ENCODE results near the gene GRIN3B. TPM values are rescaled to one million over a fixed set of nuclear protein-coding genes. Genes with fewer than 3 reads are reported as not detected.

GRIN3B gene
- total and polyA plus RNA-seq, 9 of the 15 experiments (the other 6 are each of a cell fraction or from before 2014, with no cell fraction given) = 0.06 to 0.95 (median 0.19) TPM; not detected in 6

DNA sequence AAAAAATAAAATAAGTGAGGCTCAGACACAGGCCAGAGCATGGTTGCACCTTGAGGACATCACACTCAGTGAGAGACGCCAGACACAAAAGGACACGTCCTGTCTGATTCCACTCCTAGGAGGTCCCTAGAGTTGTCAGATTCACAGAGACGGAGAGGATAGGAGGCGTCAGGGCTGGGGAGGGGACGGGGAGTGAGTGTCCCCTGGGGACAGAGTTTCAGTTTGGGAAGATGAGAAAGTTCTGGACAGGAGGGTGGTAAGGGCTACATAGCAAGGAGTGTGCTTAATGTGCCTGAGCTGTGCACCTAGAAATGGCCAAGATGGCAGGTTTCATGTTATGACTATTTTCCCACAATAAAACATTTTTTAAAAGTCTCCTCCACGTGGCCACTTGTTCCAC lies 2.2 kb upstream of the GRIN3B start (continued):
- TF ChIP-seq, protein P1, sequence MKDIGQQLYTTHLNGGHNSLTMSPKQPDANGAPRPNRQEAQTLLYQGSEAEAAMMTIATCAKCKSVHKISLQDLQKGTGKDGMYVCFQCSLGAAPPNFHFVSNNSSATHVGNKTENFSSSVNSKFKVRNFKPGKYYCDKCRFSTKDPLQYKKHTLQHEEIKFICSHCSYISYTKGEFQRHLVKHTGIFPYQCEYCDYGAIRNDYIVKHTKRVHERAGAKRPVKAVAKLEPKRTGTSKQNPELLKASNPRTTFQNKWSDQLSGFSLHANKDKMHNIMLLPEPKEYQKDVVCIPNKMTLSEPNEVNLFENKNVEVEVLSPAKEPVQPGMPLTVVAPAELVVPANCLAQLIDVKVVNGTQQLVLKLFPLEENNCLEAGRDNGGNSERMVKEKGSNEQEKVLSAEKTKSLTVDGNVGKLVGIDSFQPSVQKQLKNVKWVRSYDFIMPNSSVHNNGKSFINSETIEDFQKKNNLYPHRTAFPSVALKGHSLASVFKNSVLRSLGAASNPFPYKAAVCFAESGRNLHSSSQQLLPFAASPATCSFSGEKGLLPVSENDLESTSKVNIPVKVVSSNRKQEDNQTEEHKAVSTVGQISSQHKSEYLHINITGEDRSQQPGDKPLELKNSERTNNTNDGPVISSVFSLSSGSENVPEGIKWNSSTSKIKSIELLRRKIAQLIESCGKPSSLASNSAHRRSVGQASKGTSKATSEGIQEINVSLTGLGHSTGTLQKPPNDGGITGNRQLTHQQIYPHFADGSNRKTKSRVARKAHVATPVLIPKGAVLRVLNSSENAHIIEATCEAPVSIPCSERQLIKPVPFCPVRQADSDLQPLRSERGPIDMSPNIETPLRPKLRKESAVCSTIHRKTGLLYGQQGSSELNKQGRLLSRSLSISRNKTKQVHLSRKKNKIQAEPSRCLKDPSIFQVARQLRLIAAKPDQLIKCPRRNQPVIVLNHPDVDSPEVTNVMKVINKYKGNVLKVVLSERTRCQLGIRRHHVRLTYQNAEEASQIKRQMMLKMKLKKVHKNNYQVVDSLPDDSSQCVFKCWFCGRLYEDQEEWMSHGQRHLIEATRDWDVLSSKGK (CRISPR knock-in tag; IDR thresholded peaks at IDR 0.05) = no peak
- TF ChIP-seq, protein P2, sequence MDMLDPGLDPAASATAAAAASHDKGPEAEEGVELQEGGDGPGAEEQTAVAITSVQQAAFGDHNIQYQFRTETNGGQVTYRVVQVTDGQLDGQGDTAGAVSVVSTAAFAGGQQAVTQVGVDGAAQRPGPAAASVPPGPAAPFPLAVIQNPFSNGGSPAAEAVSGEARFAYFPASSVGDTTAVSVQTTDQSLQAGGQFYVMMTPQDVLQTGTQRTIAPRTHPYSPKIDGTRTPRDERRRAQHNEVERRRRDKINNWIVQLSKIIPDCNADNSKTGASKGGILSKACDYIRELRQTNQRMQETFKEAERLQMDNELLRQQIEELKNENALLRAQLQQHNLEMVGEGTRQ (CRISPR knock-in tag; IDR thresholded peaks at IDR 0.05) = no peak

GRCh38 chr19:999379-999719 lies 870 bp upstream of the GRIN3B start:
- POLR2A ChIA-PET = no interaction called here

More at GRCh38 chr19:999379-999719, 870 bp upstream of the GRIN3B start:
- BruUV-seq (replicated peaks) = no TSS peak
- intact Hi-C loops (cut with micrococcal nuclease) = no loop called here
- Histone ChIP-seq H4K20me1 (replicated peaks; ENCODE audit: control insufficient read depth, insufficient read depth, low read length) (no peaks in the 10 kb centered on the region; the same call in 1 of the 2 replicates), H3K9me3 (replicated peaks; ENCODE audit: control insufficient read depth, insufficient read depth, low read depth, low read length) (no peaks in the 10 kb centered on the region), H3K9ac (ENCODE audit: insufficient read depth in 1 of 2, low read depth in 2 of 2, low read length in 2 of 2) (no peak overlapping the region), H3K4me2 (ENCODE audit: insufficient read depth, low read length) (no peak overlapping the region), H3K27me3 (ENCODE audit: control insufficient read depth in 2 of 2, insufficient read depth in 2 of 2, low read length in 2 of 2) (no peaks in the 10 kb centered on the region), H3K4me1 (replicated peaks in 1 of 2; ENCODE audit: control insufficient read depth in 2 of 2, insufficient read depth in 2 of 2, low read length in 2 of 2) (peaks cover 9 to 70% of the 10 kb centered on the region in 2 experiments), H3K27ac (ENCODE audit: extremely low read depth, low read depth, low read length) (no peak overlapping the region), H3K9me1 (ENCODE audit: control insufficient read depth, insufficient read depth, low read length) (peaks cover 3% of the 10 kb centered on the region), H3K4me3 (no peak overlapping the region), H2AFZ (ENCODE audit: low read depth, low read length) (no peak overlapping the region), H3K36me3 (ENCODE audit: control insufficient read depth, insufficient read depth, low read length) (peaks cover 12% of the 10 kb centered on the region; the same call in 1 of the 3 replicates), H3K79me2 (ENCODE audit: control insufficient read depth, insufficient read depth, low read length) (no peaks in the 10 kb centered on the region)
- 31% methylated on average over 3 of the region's 3 CpGs for WGBS (ENCODE audit: insufficient coverage, low coverage, missing lambda C conversion rate)
- in situ Hi-C loops (cut with MboI) = no loop called here
- CTCF ChIA-PET (ENCODE audit: low intra/inter-chr PET ratio) = no interaction called here
- FAIRE-seq = no peak
- no peak for ATAC-seq
- TF ChIP-seq, protein P3, sequence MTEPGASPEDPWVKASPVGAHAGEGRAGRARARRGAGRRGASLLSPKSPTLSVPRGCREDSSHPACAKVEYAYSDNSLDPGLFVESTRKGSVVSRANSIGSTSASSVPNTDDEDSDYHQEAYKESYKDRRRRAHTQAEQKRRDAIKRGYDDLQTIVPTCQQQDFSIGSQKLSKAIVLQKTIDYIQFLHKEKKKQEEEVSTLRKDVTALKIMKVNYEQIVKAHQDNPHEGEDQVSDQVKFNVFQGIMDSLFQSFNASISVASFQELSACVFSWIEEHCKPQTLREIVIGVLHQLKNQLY (CRISPR knock-in tag; conservative IDR thresholded peaks at IDR 0.05) = no peak
- TF ChIP-seq RFX7 (CRISPR knock-in tag; IDR thresholded peaks at IDR 0.05) (no peak), JUNB (CRISPR knock-in tag; conservative IDR thresholded peaks at IDR 0.05) (no peak), PRPF4 (IDR thresholded peaks at IDR 0.05; ENCODE audit: insufficient read depth, low read depth, low read length, poor library complexity, severe bottlenecking) (no peak), RFX1 (IDR thresholded peaks at IDR 0.05) (no peak), GABPB1 (CRISPR knock-in tag; IDR thresholded peaks at IDR 0.05) (no peak)
- TF ChIP-seq, protein P4, sequence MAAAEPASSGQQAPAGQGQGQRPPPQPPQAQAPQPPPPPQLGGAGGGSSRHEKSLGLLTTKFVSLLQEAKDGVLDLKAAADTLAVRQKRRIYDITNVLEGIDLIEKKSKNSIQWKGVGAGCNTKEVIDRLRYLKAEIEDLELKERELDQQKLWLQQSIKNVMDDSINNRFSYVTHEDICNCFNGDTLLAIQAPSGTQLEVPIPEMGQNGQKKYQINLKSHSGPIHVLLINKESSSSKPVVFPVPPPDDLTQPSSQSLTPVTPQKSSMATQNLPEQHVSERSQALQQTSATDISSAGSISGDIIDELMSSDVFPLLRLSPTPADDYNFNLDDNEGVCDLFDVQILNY (CRISPR knock-in tag; IDR thresholded peaks at IDR 0.05) = no peak
- TF ChIP-seq, protein P5, sequence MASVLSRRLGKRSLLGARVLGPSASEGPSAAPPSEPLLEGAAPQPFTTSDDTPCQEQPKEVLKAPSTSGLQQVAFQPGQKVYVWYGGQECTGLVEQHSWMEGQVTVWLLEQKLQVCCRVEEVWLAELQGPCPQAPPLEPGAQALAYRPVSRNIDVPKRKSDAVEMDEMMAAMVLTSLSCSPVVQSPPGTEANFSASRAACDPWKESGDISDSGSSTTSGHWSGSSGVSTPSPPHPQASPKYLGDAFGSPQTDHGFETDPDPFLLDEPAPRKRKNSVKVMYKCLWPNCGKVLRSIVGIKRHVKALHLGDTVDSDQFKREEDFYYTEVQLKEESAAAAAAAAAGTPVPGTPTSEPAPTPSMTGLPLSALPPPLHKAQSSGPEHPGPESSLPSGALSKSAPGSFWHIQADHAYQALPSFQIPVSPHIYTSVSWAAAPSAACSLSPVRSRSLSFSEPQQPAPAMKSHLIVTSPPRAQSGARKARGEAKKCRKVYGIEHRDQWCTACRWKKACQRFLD (CRISPR knock-in tag; IDR thresholded peaks at IDR 0.05) = no peak
- no peak for DNase-seq (ENCODE audit: extremely low read depth in 1 of 4, low spot score in 3 of 4)

Data from K562 (cell line).